Activated T-cell treated with anti-CD3 and anti-CD28 coated beads, Interleukin-2, amount 50 U/mL, for 24 hours (primary cell): ENCODE results near the gene HPS4.
"Not testable (repeated sequence)": the region's sequence is repeated elsewhere in the genome, so short reads cannot be mapped to it uniquely, and the experiment has no call there.

ENCODE experiments used
- DNase-seq: peaks from one replicate; pipeline ENCODE4 v3.0.0-alpha.2; 2020
- H3K27ac Mint-ChIP-seq: 2 replicates; pipeline ENCODE4 v1.8.0; 2020; ENCODE audit warnings: mild to moderate bottlenecking, mixed read lengths
- H3K27me3 Mint-ChIP-seq: 2 replicates; pipeline ENCODE4 v1.8.0; 2020; ENCODE audit warnings: mixed read lengths
- H3K36me3 Mint-ChIP-seq: 2 replicates; pipeline ENCODE4 v1.8.0; 2020; ENCODE audit warnings: low read depth, mixed read lengths
- H3K4me1 Mint-ChIP-seq: 2 replicates; pipeline ENCODE4 v1.8.0; 2020; ENCODE audit warnings: low read depth, mixed read lengths
- H3K4me3 Mint-ChIP-seq: 2 replicates; pipeline ENCODE4 v1.8.0; 2020; ENCODE audit warnings: mild to moderate bottlenecking, moderate library complexity, mixed read lengths
- H3K9me3 Mint-ChIP-seq: 2 replicates; pipeline ENCODE4 v1.8.0; 2020; ENCODE audit warnings: mixed read lengths

Gene HPS4

DNA sequence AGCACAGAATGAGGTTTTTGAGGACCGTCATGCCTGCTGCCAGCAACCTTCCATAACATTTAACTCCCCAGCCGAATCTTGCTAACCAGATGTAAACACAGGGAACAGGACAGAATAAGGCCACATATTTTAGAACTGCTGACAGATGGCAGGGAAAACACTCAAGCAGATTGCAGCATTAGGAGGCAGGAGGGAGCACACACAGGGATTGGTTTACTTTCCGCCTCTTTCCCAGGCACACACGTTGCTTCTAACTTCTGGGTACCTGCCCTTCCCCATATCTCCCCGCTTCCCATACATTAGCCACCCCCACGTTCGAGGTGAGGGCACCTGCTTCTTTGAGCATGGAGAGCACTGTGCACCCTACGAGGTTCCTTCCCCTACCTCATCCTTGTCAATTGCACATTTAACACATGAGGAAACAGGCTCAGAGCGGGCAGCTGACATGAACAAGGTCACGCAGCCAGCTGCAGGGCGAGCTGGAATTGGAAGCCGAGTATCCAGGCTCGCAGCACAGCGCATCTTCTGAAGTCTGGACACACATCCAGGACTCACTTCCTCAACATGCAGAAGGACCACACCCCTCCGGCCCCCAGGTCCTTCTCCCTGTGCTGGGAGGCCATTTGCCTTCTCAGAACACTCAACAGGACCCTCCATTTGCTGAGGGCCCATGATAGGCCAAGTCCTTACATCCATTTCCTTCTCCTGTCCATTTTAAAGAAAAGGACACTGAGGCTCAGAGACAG lies 35.8 kb downstream of the HPS4 start:
- peak overlapping the region; percentile 3 for H3K27ac Mint-ChIP-seq
- no peak for DNase-seq
- H3K4me1 Mint-ChIP-seq: no peaks in the 10 kb centered on the region
- no peak overlapping the region for H3K4me3 Mint-ChIP-seq
- H3K27me3 Mint-ChIP-seq: no peaks in the 10 kb centered on the region
- no peaks in the 10 kb centered on the region for H3K9me3 Mint-ChIP-seq
- peaks cover 52% of the 10 kb centered on the region for H3K36me3 Mint-ChIP-seq

DNA sequence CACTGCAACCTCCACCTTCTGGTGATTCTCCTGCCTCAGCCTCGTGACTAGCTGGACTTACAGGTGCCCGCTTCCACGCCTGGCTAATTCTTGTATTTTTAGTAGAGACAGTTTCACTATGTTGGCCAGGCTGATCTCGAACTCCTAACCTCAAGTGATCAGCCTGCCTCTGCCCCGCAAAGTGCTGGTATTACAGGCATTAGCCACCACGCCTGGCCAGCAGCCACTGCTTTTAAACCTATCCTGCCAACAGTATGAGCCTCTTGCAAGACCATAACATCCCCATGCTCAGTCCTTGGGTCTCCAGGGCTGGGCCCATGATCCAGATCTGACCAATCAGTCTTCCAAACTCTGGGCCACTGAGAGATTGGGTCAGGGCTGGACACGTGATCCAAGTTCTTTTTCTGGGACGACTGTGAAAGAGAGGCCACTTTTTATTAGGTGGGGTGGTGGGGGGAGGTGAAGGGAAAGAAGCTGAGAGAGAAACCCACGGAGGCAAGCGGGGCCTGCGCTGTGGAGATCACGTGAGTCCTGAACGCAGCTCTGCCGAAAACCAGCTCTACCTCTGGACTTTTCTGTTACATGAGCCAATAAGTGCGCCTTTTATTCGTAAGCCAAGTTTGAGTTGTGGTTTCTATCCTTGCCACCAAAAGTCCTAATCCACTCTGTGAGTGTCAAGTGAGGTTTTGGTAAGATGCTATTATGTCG lies 36.6 kb downstream of the HPS4 start:
- no peaks in the 10 kb centered on the region for H3K4me1 Mint-ChIP-seq
- H3K27me3 Mint-ChIP-seq: no peaks in the 10 kb centered on the region
- no peak for DNase-seq
- peaks cover 50% of the 10 kb centered on the region for H3K36me3 Mint-ChIP-seq
- H3K27ac Mint-ChIP-seq: peak overlapping the region; percentile 3
- no peak overlapping the region for H3K4me3 Mint-ChIP-seq
- H3K9me3 Mint-ChIP-seq: no peaks in the 10 kb centered on the region

DNA sequence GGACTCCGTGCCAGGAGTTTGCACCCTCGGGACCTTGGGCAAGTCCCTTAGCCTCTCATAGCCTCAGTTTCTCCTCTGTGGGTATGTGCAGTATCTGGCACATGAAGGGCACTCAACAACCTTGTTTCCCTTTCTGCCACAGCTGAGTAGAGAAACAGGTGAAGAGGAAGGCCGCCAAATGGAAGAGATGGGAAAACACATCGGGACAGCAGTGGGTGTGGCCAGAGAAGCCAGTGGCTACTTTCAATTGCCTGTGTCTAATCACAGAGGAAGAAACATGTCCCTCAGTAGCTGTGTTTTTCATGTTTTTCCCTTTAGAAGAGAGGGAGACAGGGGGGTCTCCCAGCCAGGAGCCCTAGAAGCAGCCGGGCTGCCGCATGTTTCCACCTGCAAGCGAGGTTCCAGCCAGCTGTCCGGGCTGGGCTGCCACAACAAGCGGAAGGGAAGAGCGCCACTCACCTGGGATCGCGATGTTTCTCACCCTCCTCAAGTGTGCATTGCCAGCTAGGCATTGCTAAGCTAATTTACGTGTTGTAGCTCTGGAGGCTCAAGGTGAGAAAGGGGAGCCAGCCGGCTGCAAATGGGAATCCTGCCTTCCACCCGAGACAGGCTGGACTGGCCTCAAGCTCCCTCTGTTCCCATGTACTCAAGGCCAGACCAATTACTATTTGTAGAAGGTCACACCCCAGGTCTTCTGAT lies 37.9 kb downstream of the HPS4 start:
- H3K27ac Mint-ChIP-seq: no peak overlapping the region
- DNase-seq: no peak
- no peak overlapping the region for H3K4me3 Mint-ChIP-seq
- no peaks in the 10 kb centered on the region for H3K9me3 Mint-ChIP-seq
- H3K27me3 Mint-ChIP-seq: no peaks in the 10 kb centered on the region
- H3K4me1 Mint-ChIP-seq: no peaks in the 10 kb centered on the region
- H3K36me3 Mint-ChIP-seq: peaks cover 42% of the 10 kb centered on the region

DNA sequence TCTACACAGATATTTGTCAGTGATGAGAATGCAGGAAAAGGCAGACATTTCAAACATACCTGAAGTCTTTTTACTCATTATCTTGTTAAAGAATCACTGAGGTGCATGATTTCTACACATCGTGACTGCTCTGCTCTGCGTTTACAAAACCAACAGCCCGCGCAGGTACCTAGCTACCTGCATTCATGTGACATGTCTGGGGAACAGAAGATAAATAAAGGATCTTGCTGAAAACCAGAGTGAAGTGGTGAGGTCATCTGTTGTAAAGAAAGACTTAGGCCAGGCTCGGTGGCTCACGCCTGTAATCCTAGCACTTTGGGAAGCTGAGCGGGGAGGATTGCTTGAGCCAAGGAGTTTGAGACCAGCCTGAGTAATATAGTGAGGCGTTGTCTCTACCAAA lies 38.8 kb downstream of the HPS4 start:
- no peaks in the 10 kb centered on the region for H3K9me3 Mint-ChIP-seq
- peaks cover 36% of the 10 kb centered on the region for H3K36me3 Mint-ChIP-seq
- H3K4me3 Mint-ChIP-seq: no peak overlapping the region
- no peaks in the 10 kb centered on the region for H3K27me3 Mint-ChIP-seq
- H3K4me1 Mint-ChIP-seq: no peaks in the 10 kb centered on the region
- no peak for DNase-seq
- no peak overlapping the region for H3K27ac Mint-ChIP-seq

DNA sequence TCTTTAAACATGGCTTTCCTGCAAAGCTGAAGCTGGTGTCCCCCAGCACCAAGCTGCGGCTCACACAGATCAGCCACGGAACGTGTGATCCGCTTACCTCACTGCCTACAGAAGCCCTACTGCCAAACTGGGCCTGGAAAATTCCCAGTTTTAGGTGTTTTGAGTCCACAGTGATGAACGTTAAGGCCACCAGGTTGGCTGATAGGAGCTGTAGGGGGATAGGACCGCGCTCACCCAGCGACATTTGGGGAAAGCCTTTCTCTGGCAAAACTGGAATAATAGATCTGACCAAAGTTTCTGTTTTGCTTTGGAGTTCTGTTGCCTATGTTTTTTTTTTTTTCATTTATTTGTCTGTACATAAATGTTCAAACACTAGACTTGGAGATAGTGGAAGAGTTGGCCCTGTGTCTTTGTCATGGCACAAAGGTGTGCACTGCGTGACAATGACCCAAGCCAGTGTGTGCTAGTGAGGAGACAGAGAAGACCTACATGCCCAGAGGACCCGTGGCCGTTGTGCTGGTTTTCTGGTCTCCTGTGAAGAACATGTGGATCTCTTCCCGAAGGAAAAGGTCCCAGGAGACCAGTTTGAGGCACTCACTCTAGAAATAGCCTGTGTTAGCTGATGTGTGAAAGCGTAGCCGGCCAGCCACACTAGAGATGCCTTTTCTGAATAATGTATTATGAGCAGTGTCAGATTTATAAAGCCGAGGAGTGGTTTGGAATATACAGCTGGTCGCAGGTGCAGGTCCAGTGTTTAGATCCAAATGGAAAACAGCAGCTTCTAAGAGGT lies 39.5 kb downstream of the HPS4 start:
- DNase-seq: no peak
- Mint-ChIP-seq H3K4me3 (no peak overlapping the region), H3K27ac (no peak overlapping the region), H3K4me1 (no peaks in the 10 kb centered on the region), H3K9me3 (no peaks in the 10 kb centered on the region), H3K27me3 (no peaks in the 10 kb centered on the region), H3K36me3 (peaks cover 35% of the 10 kb centered on the region)

DNA sequence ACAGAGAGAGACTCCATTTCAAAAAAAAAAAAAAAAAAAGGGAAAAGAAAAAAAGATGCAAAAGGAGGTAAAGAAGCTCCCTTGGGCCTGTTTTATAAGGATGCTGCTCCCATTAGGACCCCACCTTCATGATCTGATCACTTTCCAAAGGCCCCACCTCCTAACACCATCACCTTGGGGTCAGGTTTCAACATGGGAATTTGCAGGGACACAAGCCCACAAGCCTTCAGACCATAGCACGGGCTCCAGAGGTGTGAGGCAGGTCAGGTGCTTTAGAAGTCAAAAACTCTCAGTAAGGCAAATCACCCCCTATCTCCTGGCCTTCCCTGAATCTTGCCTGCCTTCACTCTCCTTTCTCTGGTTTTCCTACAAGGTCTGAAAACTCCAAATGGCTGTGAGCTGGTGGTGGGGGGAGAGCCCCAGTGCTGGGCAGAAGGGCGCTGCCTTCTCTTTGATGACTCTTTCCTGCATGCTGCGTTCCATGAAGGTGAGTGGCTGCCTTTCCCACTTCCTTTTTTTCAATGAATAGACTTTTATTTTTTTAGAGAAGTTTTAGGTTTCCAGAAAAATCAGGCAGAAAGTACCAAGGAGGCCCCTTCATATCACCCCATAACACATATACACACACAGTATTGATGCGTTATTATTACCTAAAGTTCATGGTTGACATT lies 41.4 kb downstream of the HPS4 start:
- Mint-ChIP-seq H3K27me3 (no peaks in the 10 kb centered on the region), H3K36me3 (peaks cover 36% of the 10 kb centered on the region), H3K4me3 (no peak overlapping the region), H3K27ac (no peak overlapping the region), H3K4me1 (peaks cover 1% of the 10 kb centered on the region), H3K9me3 (no peaks in the 10 kb centered on the region)
- no peak for DNase-seq

DNA sequence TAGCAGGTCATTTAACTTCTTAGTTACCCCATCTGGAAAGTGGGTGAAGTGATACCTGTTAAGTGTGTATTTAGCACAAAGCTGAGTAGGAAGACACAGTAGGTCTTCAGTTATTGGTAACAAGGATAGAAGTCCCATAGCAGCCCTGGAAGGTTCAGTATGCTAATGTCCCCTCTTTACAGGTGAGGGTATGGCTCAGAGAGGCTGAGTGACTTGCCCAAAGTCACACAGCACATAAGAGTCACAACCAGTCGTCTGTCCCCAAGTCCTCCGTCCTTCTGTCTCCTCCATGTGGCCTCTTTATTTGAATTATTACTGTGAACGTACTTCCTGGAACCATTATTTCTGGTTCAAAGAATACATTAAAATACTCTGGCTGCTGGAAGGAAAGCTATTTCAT lies 44.0 kb downstream of the HPS4 start:
- Mint-ChIP-seq H3K27me3 (no peaks in the 10 kb centered on the region), H3K36me3 (peaks cover 54% of the 10 kb centered on the region), H3K27ac (no peak overlapping the region), H3K4me3 (no peak overlapping the region), H3K4me1 (peaks cover 24% of the 10 kb centered on the region), H3K9me3 (no peaks in the 10 kb centered on the region)
- DNase-seq: no peak

DNA sequence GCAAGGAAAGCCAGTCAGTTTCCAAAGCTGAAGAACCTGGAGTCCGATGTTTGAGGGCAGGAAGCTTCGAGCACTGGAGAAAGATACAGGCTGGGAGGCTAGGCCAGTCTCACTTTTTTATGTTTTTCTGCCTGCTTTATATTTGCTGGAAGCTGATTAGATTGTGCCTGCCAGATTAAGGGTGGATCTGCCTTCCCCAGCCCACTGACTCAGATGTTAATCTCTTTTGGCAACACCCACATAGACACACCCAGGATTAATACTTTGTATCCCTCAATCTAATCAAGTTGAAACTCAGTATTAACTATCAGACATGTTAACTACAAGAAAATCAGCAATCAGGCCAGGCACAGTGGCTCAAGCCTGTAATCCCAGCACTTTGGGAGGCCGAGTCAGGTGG lies 44.8 kb downstream of the HPS4 start:
- Mint-ChIP-seq H3K4me1 (peaks cover 24% of the 10 kb centered on the region), H3K36me3 (peaks cover 55% of the 10 kb centered on the region)
- not testable (repeated sequence) for H3K27me3 Mint-ChIP-seq, H3K9me3 Mint-ChIP-seq, H3K27ac Mint-ChIP-seq, DNase-seq, H3K4me3 Mint-ChIP-seq

DNA sequence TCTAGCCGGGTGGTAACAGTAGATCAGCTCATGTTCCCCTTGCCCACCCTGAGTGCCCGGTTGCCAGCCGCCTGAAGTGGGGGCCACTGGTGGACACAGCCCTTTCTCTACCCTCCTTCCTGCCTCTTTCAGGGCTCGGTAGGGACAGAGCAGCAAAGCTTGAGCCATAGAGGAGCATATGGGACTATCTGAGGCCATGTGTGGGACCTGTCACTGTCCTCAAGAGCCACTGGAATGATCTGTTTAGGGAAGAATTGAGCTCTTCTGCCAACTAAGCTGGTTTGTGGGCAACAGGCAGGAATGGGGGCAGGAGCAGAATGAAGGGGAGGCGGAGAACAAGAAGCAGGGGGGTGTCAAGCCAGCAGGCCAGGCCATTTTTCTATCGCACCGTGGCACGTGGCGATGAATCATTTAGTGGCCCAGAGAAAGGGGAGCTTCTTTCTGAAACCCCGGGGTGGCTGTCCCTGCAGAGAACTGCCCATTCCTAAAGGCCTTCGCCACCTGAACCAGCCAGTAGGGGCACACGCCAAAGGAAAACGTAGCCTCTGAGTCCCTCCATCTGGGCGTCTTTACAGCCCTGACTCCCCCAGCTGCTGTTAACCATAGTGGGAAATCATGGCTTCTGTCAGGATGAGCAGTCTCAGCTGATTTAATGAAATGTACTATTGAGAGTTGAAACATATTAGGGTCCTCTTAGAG lies 45.7 kb downstream of the HPS4 start:
- peaks cover 25% of the 10 kb centered on the region for H3K4me1 Mint-ChIP-seq
- H3K27ac Mint-ChIP-seq: no peak overlapping the region
- DNase-seq: no peak
- no peaks in the 10 kb centered on the region for H3K9me3 Mint-ChIP-seq
- H3K27me3 Mint-ChIP-seq: no peaks in the 10 kb centered on the region
- no peak overlapping the region for H3K4me3 Mint-ChIP-seq
- peaks cover 58% of the 10 kb centered on the region for H3K36me3 Mint-ChIP-seq

DNA sequence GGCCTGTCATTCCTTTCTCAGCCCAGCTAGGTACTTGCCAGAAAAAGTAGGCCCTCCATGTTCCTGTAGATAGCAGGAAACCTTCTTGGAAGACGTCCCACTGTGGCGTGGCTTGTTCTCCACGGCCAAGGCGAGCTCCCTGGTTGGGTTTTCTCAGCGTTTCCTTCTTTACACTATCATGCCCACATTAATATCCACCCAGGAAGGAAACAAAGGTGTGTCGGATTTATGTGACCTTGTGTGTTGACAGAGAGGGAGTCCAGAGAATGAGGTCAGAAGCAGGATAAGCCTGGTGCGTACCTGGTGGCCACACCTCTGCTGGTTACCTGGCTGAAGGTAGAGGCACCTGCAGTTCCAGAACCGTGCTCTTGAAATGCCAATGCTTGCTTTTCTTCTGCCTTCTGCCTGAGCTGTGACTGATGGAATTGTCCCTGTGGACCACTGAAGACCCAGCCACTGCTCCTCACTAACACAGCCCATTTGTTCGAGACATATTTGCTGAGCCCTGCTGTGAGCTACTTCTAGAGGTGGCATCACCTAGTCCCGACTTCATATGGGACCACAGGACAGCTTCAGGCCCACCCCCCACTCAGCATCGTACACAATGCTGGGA lies 46.6 kb downstream of the HPS4 start:
- Mint-ChIP-seq H3K9me3 (no peaks in the 10 kb centered on the region), H3K27ac (peak overlapping the region; percentile 22), H3K4me1 (peaks cover 33% of the 10 kb centered on the region), H3K27me3 (no peaks in the 10 kb centered on the region), H3K4me3 (no peak overlapping the region), H3K36me3 (peaks cover 55% of the 10 kb centered on the region)
- DNase-seq: no peak

DNA sequence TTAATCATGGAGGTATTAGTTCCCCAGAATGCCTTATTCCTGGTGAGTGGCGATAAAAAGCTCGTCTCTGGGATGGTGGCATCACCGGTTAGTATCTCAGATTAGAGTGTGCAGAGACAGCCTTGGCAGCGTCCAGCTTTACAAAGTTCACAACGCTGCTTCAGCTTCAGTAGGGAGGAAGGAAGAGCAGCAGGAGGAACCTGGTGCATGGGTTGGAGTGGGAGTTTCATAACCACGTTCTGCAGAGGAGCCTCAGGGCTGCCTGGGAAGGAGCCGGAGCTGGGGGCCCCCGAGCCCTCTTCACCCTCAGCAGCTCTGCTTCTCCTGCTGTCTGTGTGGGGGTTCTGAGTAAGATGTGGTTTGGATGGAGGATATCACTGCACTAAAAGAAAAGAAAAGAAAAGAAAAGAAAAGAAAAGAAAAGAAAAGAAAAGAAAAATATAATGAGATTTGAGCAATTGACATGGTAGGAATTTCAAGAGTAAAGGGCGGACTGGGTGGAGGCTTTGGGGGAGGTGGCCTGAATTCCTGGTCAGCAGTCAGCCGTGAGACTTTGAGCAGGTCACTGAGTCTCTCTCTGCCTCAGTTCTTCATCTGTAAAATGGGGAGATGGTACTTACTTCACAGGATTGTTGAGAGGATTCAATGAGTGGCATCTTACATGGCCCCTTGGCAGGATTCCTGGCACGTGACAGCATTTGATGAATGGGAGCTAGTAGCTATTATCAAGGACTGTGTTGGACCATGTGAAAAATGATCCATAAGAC lies 48.1 kb downstream of the HPS4 start:
- H3K27ac Mint-ChIP-seq: no peak overlapping the region
- no peak for DNase-seq
- peaks cover 48% of the 10 kb centered on the region for H3K36me3 Mint-ChIP-seq
- no peaks in the 10 kb centered on the region for H3K9me3 Mint-ChIP-seq
- H3K27me3 Mint-ChIP-seq: no peaks in the 10 kb centered on the region
- H3K4me3 Mint-ChIP-seq: no peak overlapping the region
- H3K4me1 Mint-ChIP-seq: peaks cover 48% of the 10 kb centered on the region

DNA sequence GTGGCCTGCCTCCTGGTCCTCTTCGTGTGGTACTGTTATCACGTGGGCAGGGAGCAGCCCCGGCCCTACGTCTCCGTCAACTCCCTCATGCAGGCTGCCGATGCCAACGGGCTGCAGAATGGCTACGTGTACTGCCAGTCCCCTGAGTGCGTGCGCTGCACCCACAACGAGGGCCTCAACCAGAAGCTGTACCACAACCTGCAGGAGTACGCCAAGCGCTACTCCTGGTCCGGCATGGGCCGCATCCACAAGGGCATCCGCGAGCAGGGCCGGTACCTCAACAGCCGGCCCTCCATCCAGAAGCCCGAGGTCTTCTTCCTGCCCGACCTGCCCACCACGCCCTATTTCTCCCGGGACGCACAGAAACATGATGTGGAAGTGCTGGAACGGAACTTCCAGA lies 49.8 kb downstream of the HPS4 start:
- Mint-ChIP-seq H3K36me3 (peaks cover 50% of the 10 kb centered on the region), H3K4me3 (no peak overlapping the region), H3K27ac (no peak overlapping the region), H3K9me3 (no peaks in the 10 kb centered on the region), H3K27me3 (no peaks in the 10 kb centered on the region), H3K4me1 (peaks cover 58% of the 10 kb centered on the region)
- DNase-seq: no peak
